ENCODE results near the gene CDC42BPA. TPM values are rescaled to one million over a fixed set of nuclear protein-coding genes. Genes with fewer than 3 reads are reported as not detected.

Gene CDC42BPA
- polyA plus RNA-seq, 1 of the 3 experiments (the other 2 are of a cell fraction), result 6.8 TPM

DNA sequence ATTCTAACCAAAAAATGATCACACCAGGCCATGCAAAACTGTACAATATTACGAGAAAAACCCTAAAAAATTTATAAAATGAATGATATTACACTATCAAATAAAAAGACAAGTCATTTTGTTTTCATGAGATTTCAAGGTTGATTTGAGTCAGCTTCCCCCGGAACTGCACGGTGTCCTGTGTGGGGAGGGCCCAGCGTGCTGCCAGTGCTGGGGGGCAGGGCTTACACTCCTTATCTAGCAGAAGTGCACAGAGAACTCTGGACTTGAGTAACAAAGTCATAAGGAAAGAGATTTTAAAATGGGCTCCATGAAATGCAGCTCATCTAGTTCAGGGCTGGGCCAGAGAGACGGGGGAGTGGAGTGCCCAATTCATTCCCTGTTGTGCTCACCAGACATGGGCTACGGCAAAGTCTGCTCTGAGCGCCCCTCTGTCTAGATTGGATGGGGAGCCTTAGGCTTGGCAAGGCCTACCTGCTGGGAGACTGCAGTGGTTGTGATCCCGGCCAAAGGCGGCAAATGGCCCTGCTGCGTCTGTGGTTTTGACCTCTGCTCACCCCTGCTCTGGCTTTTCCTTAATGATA lies 328.1 kb downstream of the CDC42BPA start:
- Histone ChIP-seq H3K27ac (ENCODE audit: low read depth in 2 of 2, low read length in 1 of 2) (no peak overlapping the region), H3F3A (replicated peaks; ENCODE audit: insufficient read depth) (no peaks in the 10 kb centered on the region)
- CTCF ChIA-PET, result no interaction called here

More for the DNA sequence above, 328.1 kb downstream of the CDC42BPA start:
- WGBS (ENCODE audit: low lambda C conversion rate), result 94% methylated on average over 8 of the region's 10 CpGs
- Histone ChIP-seq H3K79me2 (ENCODE audit: insufficient read depth) (no peaks in the 10 kb centered on the region), H3K36me3 (replicated peaks in 1 of 2; ENCODE audit: control insufficient read depth in 1 of 2, insufficient read depth in 2 of 2, low read length in 1 of 2) (peaks cover 0 to 65% of the 10 kb centered on the region in 2 experiments), H3K9me3 (no peaks in the 10 kb centered on the region), H4K20me1 (ENCODE audit: insufficient read depth) (no peaks in the 10 kb centered on the region), H3K9ac (no peak overlapping the region), H3K27me3 (ENCODE audit: insufficient read depth) (no peaks in the 10 kb centered on the region), H3K4me2 (no peak overlapping the region), H3K4me3 (ENCODE audit: low read depth in 2 of 2, low read length in 1 of 2) (no peak overlapping the region), H3K4me1 (ENCODE audit: control insufficient read depth in 1 of 2, insufficient read depth in 2 of 2, low read depth in 1 of 2, low read length in 1 of 2) (peaks cover 0 to 10% of the 10 kb centered on the region in 2 experiments; a peak in 2 of 4 replicates), H3K9me2 (no peaks in the 10 kb centered on the region), H2AFZ (ENCODE audit: low read depth) (no peak overlapping the region)
- POLR2A ChIA-PET, result no interaction called here
- TF ChIP-seq TAF1 (IDR thresholded peaks at IDR 0.05; ENCODE audit: borderline replicate concordance, low read depth, low read length) (no peak), CHD2 (IDR thresholded peaks at IDR 0.05; ENCODE audit: low read length, partially characterized antibody) (no peak), EP300 (IDR thresholded peaks at IDR 0.05; ENCODE audit: borderline replicate concordance in 1 of 2, low read depth in 1 of 2, low read length in 1 of 2) (no peak), GATA2 (CRISPR knock-in tag; IDR thresholded peaks at IDR 0.05) (no peak), FOXM1 (IDR thresholded peaks at IDR 0.05; ENCODE audit: low read depth) (no peak), NFIC (IDR thresholded peaks at IDR 0.05; ENCODE audit: borderline replicate concordance) (no peak), MXI1 (IDR thresholded peaks at IDR 0.05; ENCODE audit: low read depth, low read length) (no peak), SIN3A (IDR thresholded peaks at IDR 0.05; ENCODE audit: borderline replicate concordance, low read depth, low read length) (no peak), GABPA (IDR thresholded peaks at IDR 0.05; ENCODE audit: low read depth) (no peak), RXRA (IDR thresholded peaks at IDR 0.05; ENCODE audit: borderline replicate concordance, low read depth) (no peak)
- TF ChIP-seq, protein P1, sequence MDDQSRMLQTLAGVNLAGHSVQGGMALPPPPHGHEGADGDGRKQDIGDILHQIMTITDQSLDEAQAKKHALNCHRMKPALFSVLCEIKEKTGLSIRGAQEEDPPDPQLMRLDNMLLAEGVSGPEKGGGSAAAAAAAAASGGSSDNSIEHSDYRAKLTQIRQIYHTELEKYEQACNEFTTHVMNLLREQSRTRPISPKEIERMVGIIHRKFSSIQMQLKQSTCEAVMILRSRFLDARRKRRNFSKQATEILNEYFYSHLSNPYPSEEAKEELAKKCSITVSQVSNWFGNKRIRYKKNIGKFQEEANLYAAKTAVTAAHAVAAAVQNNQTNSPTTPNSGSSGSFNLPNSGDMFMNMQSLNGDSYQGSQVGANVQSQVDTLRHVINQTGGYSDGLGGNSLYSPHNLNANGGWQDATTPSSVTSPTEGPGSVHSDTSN (IDR thresholded peaks at IDR 0.05), result no peak
- TF ChIP-seq, protein P2, sequence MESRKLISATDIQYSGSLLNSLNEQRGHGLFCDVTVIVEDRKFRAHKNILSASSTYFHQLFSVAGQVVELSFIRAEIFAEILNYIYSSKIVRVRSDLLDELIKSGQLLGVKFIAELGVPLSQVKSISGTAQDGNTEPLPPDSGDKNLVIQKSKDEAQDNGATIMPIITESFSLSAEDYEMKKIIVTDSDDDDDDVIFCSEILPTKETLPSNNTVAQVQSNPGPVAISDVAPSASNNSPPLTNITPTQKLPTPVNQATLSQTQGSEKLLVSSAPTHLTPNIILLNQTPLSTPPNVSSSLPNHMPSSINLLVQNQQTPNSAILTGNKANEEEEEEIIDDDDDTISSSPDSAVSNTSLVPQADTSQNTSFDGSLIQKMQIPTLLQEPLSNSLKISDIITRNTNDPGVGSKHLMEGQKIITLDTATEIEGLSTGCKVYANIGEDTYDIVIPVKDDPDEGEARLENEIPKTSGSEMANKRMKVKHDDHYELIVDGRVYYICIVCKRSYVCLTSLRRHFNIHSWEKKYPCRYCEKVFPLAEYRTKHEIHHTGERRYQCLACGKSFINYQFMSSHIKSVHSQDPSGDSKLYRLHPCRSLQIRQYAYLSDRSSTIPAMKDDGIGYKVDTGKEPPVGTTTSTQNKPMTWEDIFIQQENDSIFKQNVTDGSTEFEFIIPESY (IDR thresholded peaks at IDR 0.05; ENCODE audit: borderline replicate concordance, low read depth), result no peak
- TF ChIP-seq, protein P3, sequence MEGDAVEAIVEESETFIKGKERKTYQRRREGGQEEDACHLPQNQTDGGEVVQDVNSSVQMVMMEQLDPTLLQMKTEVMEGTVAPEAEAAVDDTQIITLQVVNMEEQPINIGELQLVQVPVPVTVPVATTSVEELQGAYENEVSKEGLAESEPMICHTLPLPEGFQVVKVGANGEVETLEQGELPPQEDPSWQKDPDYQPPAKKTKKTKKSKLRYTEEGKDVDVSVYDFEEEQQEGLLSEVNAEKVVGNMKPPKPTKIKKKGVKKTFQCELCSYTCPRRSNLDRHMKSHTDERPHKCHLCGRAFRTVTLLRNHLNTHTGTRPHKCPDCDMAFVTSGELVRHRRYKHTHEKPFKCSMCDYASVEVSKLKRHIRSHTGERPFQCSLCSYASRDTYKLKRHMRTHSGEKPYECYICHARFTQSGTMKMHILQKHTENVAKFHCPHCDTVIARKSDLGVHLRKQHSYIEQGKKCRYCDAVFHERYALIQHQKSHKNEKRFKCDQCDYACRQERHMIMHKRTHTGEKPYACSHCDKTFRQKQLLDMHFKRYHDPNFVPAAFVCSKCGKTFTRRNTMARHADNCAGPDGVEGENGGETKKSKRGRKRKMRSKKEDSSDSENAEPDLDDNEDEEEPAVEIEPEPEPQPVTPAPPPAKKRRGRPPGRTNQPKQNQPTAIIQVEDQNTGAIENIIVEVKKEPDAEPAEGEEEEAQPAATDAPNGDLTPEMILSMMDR (IDR thresholded peaks at IDR 0.05), result no peak
- TF ChIP-seq, protein P4, sequence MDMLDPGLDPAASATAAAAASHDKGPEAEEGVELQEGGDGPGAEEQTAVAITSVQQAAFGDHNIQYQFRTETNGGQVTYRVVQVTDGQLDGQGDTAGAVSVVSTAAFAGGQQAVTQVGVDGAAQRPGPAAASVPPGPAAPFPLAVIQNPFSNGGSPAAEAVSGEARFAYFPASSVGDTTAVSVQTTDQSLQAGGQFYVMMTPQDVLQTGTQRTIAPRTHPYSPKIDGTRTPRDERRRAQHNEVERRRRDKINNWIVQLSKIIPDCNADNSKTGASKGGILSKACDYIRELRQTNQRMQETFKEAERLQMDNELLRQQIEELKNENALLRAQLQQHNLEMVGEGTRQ (IDR thresholded peaks at IDR 0.05; ENCODE audit: borderline replicate concordance, low read depth, low read length), result no peak
- TF ChIP-seq, protein P5, sequence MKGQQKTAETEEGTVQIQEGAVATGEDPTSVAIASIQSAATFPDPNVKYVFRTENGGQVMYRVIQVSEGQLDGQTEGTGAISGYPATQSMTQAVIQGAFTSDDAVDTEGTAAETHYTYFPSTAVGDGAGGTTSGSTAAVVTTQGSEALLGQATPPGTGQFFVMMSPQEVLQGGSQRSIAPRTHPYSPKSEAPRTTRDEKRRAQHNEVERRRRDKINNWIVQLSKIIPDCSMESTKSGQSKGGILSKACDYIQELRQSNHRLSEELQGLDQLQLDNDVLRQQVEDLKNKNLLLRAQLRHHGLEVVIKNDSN (IDR thresholded peaks at IDR 0.05; ENCODE audit: borderline replicate concordance, low read depth), result no peak
- no peak for DNase-seq
